Cortex of kidney (tissue), 1 donor: ENCODE data around the gene RASA4B.
"Not testable (repeated sequence)": the region's sequence is repeated elsewhere in the genome, so short reads cannot be mapped to it uniquely, and the experiment has no call there.

Experiments
- DNase-seq: peaks from one replicate; lab custom pipeline; 2025; lab: John Stamatoyannopoulos, UW

The RASA4B gene

DNA sequence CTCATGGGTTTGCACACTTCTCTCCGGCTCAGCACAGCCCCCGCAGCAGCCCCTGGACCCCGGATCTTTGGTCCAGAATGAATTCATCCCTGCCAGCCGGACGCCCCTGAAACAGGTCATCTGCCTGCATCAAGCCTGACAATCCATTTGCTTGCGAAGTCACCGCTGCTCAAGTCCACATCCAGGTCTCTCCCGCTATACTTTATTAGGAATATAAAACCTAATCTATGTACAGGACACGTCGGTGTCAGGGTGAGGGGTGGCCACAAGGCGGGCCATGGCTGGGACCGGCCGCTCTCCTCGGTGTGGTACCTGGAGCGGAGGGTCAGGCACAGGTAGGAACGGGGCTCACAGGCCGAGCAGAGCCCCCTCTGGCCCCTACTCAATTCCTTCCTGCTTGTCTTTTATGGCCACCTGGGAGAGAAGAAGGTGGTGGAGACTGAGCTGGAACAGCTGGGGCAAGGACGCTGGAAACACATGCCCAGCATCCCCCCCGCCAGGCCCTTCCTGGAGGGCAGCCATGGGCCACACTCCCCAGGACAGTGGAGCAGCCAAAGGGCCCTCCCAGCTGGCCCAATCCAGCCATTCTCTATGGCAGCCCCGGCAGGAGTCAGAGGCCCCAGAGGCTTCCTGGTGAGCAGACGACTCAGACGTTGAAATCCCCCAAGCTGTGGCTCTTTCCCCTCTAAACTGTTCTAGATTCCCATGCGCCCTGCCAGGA, 44.1 kb downstream of the RASA4B start:
- DNase-seq, result no peak

DNA sequence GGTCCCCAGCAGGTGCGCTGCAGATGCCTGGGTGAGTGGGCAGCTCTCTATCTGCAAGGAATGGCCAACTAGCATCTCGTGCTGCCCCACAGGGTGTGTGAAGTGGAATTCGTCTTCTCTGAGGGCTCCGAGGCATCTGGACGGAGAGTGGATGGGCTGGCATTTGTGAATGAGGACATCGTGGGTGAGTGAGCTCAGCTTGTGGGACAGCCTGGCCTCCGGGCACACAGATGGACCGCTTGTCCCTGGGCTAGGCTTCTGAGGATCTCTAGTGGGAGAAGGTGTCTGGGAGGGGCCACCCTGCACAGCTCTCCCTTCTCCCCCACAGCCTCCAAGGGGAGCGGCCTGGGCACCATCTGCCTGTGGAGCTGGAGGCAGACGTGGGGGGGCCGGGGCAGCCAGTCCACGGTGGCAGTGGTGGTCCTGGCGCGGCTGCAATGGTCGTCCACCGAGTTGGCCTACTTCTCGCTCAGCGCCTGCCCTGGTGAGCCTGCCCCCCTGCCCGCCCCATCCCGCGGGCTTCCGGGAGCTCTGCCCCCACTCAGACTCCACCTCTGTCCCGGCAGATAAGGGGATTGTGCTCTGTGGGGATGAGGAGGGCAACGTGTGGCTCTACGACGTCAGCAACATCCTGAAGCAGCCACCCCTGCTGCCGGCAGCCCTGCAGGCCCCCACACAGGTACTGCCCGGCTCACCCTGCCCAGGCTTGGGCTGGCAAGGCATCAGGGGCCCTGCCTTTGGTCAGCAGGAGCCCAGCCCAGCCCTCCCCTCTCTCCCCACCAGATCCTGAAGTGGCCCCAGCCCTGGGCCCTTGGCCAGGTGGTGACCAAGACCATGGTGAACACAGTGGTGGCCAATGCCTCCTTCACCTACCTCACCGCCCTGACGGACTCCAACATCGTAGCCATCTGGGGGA, 45.2 kb downstream of the RASA4B start:
- DNase-seq, result no peak

DNA sequence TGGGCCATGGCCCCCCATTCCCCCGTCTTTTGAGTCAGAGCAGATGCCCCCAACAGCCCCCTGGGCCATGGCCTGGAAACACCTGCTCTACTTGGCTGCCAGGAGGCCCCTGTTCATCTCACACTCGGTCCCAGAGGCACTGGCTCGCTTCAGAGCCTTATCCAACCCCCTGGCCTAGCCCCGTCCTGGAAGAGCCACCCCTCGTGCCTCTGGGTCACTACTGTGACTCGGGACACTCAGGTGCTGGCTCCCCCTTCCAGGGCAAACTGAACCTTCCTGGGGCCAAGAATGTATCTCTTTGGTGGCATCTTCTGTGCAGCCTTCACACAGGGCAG, 45.8 kb downstream of the RASA4B start:
- no peak for DNase-seq

DNA sequence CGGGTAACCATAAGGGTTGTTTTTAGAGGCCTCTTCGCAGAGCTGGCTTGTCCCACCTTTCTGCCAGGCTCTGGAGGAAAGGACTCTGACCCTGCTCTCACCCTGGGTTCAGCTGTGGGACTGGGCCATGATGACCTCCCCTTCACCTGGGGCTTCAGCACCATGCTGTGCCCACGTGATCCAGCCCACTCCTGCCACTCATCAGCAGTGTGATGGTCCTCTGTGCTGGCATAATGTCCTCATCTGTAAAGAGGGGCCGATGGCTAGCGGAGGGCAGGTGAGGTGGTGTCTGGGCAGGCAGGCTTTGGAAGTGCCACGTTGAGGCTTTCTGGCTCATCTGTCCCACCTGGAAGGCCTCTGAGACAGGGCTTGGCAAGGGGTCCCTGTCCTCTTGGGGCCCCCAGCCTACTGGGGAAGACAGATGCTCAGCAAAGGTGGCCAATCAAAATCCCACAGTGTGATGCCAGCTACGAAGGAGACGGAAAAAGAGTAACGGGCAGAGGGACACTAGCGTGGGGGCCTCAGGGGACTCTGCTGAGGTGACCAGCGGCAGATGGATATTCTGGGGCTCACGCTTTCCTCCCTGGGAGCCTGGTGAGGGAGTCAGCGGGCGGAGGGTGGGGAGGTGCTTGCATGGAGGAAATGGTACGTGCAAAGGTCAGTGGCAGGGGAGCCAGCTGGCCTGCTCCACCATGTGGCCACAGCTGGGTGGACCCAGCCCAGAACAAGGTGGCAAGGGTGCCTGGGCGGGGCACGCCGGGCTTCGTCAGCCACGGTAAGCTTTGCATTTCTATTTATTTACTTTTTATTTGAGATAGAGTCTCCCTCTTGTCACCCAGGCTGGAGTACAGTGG, 47.4 kb downstream of the RASA4B start:
- DNase-seq, result no peak

DNA sequence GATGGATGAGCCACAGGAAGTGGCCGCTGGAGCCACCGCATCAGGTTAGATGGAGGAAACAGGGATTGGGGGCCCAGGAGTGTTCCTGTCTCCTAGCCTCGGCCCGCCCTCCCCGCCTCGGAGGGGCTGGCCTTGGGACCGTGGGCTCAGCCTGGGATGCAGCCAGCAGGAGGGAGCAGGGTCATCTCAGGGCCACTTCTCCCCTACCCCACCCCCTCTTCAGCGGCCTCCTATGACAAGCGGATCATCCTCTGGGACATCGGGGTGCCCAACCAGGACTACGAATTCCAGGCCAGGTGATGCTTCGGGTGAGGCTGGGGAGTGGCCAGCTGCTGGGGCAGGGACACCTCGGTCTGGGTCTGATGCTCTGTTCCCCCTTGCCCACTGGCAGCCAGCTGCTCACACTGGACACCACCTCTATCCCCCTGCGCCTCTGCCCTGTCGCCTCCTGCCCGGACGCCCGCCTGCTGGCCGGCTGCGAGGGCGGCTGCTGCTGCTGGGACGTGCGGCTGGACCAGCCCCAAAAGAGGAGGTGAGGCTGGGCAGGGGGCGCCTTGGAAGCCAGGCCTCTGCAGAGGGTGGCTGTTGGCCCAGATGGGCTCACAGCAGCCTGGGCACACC, 48.1 kb downstream of the RASA4B start:
- DNase-seq, result no peak

DNA sequence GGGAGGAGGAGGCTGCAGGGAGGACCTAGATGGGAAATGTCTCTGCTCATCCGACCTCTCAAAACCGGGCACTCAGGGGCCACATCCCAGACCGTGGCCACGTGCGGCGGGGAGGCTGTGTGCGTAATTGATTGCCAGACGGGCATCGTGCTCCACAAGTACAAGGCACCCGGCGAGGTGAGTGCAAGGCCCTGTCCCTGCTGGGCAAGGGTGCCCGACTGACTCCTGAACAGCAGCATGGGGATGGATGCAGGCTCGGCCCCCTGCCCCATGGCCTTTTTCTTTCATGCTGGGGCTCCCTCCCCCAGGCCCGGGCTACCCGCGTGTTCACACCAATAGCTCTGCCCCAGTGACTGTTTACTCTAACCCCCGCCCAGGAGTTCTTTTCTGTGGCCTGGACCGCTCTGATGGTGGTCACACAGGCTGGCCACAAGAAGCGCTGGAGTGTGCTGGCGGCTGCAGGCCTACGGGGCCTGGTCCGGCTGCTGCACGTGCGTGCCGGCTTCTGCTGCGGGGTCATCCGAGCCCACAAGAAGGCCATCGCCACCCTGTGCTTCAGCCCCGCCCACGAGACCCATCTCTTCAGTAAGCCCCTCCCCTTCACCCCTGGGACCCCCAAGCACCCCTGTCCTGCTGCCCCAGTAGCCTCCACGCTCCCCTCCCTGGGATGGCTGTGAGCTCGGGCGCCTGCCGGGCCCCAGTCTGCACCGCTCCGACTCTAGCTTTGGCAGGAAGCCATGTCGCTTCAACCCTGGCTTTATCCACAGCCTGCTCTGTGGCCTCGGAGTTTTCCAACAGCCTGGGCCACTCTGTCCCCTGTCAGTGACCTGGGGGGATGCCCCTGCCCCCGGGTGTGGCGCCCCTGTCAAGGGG, 48.9 kb downstream of the RASA4B start:
- no peak for DNase-seq

DNA sequence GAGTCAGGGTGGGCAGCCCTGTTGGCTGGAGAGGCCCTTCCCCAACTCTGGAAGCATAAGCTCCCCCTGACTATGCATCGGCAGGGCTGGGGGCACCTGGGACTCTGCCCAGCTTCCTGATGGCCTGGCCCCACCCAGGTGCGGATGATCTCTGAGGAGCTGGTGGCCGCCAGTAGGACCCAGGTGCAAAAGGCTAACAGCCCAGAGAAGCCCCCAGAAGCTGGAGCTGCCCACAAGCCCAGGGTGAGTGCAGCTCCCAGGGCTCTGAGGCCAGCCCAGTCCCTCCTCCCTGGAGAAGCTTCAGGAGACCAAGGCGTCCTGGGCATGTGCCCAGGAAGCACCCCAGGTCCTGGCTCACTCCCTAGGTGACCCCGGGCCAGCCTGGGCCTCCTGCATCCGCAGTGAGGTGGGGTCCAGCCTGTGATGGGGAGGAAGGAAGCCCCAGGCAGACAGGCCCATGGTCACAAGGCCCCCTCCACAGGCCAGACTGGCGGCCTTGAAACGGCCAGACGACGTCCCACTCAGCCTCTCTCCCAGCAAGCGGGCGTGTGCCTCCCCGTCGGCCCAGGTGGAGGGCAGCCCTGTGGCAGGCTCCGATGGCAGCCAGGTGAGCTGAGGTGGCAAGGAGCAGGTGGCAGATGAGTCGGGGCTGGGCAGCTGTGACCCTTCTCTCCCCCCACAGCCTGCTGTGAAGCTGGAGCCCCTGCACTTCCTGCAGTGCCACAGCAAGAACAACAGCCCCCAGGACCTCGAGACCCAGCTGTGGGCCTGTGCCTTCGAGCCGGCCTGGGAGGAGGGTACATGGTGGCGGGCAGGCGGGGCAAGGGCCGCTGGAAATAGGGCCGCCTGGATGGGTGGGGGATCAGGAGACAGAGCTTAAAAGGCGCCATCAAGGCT, 49.7 kb downstream of the RASA4B start:
- no peak for DNase-seq

DNA sequence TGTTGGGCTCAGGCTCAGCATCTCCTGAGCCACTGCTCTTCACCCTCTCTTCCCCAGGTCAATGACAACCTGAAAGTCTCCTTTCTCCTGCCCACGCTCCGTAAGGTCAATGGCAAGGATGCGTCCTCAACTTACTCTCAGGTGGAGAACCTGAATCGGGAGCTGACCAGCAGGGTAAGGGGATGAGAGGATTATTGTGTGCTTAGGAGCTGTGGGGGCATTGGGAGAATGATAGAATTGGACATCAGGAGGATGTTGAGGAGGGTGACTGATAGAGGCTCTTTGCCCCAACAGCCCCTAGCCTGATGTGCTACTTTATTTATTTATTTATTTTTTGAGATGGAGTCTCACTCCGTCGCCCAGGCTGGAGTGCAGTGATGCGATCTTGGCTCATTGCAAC, 51.5 kb downstream of the RASA4B start:
- DNase-seq, result no peak

DNA sequence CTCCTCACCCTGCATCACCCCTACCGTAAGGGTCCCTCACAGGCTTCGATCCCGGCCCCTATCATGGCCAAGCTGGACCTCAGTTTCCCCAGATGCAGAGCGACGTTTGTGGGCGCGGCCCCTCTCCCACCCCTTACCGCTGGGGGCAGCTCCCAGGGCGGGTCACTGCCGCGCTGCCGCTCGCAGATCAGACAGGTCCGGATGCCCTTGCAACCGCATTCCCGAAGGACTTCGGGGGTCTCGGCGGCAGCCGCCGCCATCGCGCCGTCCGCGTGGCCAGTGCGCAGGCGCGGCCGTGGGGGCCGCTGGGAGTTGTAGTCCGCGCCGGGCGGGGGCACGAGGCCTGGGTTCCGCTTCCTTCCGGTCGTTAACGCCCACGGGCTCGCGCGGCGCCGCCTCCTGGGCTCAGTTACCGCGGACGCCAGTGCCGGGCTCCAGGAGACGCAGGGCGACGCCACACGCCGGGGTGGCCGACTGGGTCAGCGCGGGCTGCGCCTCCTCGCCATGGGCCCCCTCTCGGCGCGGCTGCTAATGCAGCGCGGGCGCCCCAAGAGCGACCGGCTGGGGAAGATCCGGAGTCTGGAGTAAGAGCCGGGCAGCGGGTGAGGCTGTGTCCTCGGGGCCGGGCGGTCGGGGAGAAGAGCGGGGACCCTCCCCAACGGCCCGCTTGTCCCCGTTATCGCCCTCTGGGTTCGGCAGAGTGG, 52.8 kb downstream of the RASA4B start, which contains the start of the genes ALKBH4 and LRWD1:
Gene ALKBH4, minus strand, starts transcription at position 287 of the 704 bp plus-strand sequence. Its CDS starts 27 bp downstream, at position 260.
Gene LRWD1, plus strand, starts transcription at position 408 of the 704 bp plus-strand sequence. Its CDS starts 97 bp downstream, at position 505.
- no peak for DNase-seq

DNA sequence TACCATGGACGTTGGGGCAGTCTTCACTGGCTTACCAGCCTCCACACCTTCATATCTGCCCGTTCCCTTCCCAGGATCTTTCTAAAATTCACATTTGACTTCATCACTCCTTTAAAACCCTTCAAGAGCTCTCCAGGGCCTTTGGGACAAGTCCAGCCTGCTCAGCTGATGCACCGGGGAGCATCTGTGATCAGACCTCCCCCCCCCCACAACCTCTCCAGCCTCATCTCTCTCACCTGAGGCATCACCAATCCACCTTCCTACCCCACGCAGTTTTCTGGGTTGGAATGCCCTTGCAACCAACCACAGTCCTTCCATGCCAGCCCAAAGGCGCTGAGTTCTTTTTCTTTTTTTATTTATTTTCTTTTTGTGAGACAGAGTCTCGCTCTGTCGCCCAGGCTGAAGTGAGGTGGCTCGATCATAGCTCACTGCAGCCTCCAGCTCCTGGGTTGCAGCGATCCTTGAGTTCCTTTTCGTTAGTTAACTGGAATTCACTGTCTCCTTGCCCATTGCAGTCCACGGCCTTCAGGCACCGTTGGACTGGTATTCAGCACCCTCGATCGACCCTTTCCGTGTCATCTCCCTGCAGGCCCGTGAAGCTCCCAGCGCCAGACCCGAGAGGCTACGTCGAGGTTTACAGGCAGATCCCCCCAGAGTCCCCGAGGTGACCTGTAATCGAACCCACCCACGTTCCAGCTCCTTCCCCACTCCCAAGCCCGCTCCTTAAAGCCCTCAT, 53.6 kb downstream of the RASA4B start:
- no peak for DNase-seq

DNA sequence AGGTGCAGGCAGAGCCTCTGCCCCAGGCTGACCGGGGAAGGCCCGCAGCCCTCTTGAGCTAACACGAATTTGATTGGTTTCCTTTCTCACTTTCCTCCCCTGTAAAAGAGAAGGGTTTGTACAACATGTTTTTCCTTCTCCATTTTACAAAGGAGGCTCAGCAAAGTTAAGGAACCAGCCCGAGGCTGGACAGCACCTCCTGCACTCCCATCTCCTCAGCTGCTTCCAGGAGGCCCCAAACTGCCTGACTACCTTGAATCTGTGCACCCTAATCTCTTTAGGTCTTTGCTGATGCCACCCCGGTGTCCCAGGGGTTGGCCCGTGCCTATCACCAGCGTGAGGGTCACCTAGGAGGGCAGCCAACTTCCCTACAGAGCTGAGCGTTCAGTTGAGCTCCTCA, 57.1 kb downstream of the RASA4B start:
- no peak for DNase-seq

DNA sequence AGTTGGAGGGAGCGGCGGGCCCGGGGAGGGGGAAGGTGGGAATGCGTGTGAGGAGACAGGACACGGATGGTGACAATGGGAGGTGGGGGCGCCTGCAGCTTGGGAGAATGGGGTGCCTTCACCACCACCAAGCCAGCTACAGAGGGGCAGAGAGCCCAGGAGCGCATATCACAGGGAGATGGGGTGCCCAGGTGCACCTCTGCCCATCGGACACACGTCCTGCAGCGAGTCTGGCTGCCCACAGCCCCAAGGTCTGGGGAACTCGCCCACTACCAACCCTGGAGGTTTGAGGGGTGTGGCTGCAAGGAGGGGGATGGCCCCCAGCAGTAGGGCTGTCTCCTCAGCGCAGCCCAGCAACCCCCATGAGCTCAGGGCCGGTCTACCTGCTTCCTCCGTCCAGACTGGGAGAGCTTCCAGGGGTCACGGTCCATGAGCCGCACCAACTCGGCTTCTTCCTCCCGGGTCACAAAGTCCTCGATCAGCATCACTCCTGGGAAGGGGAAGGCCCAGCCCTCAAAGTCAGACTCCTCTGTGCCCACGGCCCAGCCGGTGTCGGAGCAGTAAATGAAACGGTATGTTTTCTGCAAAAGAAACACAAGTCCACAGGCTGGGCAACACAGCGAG, 58.2 kb downstream of the RASA4B start:
- DNase-seq, result no peak

DNA sequence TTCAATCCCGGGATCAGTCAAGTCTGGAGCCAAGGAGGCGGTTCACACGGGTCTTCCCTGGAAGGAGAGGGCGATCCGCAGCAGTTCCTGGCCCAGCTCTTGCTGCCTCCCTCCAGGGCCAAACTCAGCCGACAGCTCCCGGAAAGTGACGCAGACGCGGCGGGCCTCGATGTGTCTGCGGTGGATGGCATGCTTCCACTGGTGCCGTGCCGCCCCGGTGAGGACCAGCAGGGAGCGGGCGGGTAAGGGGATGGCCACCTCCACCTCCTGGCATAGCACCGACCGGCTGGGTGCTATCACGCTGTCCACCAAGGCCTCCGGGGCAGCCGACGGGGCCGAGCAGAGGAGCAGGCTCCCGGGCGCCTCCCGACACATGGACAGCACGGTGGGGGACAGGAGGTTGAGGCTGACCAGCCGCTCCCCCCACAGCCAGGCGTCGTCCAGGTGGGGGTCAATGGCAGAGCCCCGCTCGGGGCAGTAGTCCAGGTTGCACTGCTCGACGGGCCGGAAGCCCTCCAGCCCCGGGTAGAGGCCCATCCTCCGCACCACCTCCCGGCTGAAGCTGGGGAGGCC, 60.1 kb downstream of the RASA4B start:
- DNase-seq, result no peak

DNA sequence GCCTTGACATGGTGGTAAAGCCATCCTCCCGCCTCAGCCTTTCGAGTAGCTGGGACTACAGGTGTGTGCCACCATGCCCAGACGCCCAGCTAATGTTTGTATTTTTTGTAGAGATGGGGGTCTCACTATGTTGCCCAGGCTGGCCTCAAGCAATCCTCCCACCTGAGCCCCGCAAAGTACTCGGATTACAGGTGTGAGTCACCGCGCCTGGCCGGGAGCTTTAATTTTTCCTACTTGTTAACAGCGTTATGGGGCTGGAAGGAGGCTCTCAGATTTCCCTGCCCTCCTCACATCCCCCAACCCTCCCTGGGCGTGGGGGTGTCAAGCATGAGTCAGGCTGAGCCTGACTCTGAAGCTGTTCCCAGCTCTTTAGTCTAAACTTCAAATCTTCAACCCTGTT, 61.2 kb downstream of the RASA4B start:
- DNase-seq, result no peak

DNA sequence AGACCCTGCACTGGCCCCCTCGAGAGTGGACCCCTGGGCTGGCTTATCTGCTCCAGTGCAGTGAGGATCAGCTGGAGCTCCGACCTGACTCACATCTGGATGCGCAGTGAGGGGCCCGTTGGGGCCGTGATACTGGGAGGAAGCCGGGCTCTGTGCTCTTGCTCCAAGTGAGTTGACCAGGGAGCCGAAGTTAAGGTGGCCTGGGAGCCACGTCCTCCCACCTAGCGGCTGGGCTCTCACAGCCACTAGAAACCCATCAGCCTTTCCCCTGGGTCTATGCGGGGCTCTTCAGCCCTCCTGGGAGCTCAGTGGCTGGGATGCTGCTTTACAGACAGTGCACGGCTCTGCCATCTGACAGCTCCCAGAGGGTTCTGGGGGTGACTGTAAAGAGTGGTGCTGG, 62.0 kb downstream of the RASA4B start:
- no peak for DNase-seq

DNA sequence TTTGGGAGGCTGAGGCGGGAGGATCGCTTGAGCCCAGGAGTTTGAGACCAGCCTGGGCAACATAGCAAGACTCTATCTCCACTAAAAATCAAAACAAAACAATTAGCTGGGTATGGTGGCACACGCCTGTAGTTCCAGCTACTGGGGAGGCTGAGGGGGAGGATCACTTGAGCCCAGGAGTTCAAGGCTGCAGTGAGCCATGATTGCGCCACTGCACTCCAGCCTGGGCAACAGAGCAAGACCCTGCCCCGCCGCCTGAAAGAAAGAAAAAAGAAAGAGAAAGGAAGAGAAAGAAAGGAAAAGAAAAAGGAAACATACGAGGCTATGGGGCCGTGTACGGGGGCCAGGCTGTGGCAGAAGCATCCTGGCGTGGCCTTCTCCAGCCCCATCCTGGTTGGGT, 62.6 kb downstream of the RASA4B start:
- DNase-seq, result not testable (repeated sequence)

DNA sequence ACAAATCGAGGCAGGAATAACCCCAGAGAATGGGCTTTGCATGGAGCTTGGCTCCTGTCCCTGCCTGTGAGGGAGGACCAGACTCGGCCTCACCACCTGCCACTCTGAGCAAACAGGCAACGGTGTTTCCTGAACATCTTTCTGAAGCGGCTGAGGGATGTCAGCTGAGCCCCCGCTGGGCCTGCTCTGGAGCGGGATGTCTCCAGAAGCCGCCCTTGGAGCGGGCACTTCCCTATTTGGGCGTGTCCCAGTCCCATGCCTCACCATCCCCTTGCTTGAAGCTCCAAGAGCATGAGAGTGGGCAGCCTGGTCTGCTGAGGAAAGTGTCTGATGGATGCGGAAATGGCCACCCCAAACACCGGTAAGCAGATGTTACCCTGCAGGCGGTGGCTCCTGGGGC, 63.1 kb downstream of the RASA4B start:
- no peak for DNase-seq

DNA sequence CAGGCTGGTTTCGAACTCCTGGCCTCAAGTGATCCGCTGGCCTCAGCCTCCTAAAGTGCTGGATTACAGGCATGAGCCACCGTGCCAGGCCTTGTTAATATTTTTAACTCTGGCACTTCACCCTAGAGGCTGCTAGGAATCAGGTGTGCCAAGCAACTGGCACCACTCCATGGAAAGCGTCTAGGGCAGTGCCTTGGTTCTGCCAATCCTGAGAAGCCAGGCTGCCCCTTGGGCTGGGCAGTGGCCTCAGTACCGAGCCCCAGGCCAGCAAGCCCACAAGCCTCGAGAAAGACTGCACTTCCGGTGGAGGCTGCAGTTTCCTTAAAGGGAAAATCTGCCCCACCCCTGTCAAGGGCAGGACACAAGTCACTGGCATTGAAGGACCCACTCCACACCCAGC, 64.3 kb downstream of the RASA4B start:
- DNase-seq, result no peak
